ENCODE results near the gene IL17RA.

Gene IL17RA

GRCh38 chr22:17083811-17084441, 874 bp upstream of the IL17RA start:
- Histone ChIP-seq H2BK120ac (ENCODE audit: low read depth, low read length) (no peak overlapping the region), H2BK12ac (ENCODE audit: low read length) (no peak overlapping the region), H3K23ac (ENCODE audit: low read depth, low read length, poor library complexity) (no peak overlapping the region), H3K79me1 (ENCODE audit: low read depth, low read length) (no peaks in the 10 kb centered on the region), H4K8ac (ENCODE audit: low read depth, low read length) (no peak overlapping the region), H3K9ac (ENCODE audit: low read depth, low read length, poor library complexity) (peak overlapping the region; percentile 9), H2BK15ac (ENCODE audit: low read length) (no peak overlapping the region), H3K9me3 (replicated peaks in 1 of 2; ENCODE audit: control insufficient read depth in 2 of 2, insufficient read depth in 1 of 2, low read depth in 1 of 2, low read length in 2 of 2) (no peaks in the 10 kb centered on the region), H2AFZ (ENCODE audit: low read length) (peak overlapping the region; percentile 100), H4K91ac (ENCODE audit: low read depth, low read length, poor library complexity) (peak overlapping the region; percentile 38), H2BK5ac (ENCODE audit: low read length) (peak overlapping the region; percentile 26), H3K18ac (ENCODE audit: low read length) (peak overlapping the region; percentile 44), H3K4me3 (ENCODE audit: low read length in 2 of 2) (peak overlapping the region in 1 of 2 donors; percentile 82), H3K36me3 (replicated peaks in 1 of 2; ENCODE audit: control insufficient read depth in 2 of 2, insufficient read depth in 2 of 2, low read length in 2 of 2) (peaks cover 0 to 2% of the 10 kb centered on the region in 2 donors), H3K4ac (ENCODE audit: low read length) (no peak overlapping the region), H3K27ac (replicated peaks; ENCODE audit: low read length) (no peak overlapping the region), H3K14ac (ENCODE audit: low read length) (no peak overlapping the region), H2AK5ac (ENCODE audit: low read depth, low read length) (peak overlapping the region; percentile 28), H3K4me1 (ENCODE audit: control insufficient read depth in 2 of 2, insufficient read depth in 1 of 2, low read depth in 1 of 2, low read length in 2 of 2) (no peaks in the 10 kb centered on the region), H3K4me2 (ENCODE audit: insufficient read depth, low read length, poor library complexity, severe bottlenecking) (no peak overlapping the region), H3K27me3 (ENCODE audit: control insufficient read depth in 3 of 3, insufficient read depth in 3 of 3, low read depth in 1 of 3, low read length in 3 of 3) (peaks cover 9 to 31% (median 9%) of the 10 kb centered on the region in 3 experiments)
- DNase-seq (ENCODE audit: low spot score): no peak
- no CpG with 5 or more reads among the region's 33 CpGs for WGBS, 2 donors (ENCODE audit: extremely low coverage in 2 of 2, insufficient read length in 2 of 2, insufficient replicate concordance in 1 of 2)

- H3K4me3 ChIP-seq (ENCODE audit: low read length in 2 of 2): peak overlapping the region; percentile 82 to 87
- H2BK120ac ChIP-seq (ENCODE audit: low read depth, low read length): no peak overlapping the region
- H4K91ac ChIP-seq (ENCODE audit: low read depth, low read length, poor library complexity): no peak overlapping the region
- H2BK12ac ChIP-seq (ENCODE audit: low read length): no peak overlapping the region
- peaks cover 0 to 2% of the 10 kb centered on the region in 2 donors for H3K36me3 ChIP-seq (replicated peaks in 1 of 2; ENCODE audit: control insufficient read depth in 2 of 2, insufficient read depth in 2 of 2, low read length in 2 of 2)
- H3K9ac ChIP-seq (ENCODE audit: low read depth, low read length, poor library complexity): peak overlapping the region; percentile 89
- no peak overlapping the region for H3K27ac ChIP-seq (replicated peaks; ENCODE audit: low read length)
- H3K23ac ChIP-seq (ENCODE audit: low read depth, low read length, poor library complexity): peak overlapping the region; percentile 92
- peaks cover 2 to 31% (median 9%) of the 10 kb centered on the region in 3 experiments for H3K27me3 ChIP-seq (ENCODE audit: control insufficient read depth in 3 of 3, insufficient read depth in 3 of 3, low read depth in 1 of 3, low read length in 3 of 3)
- no peaks in the 10 kb centered on the region for H3K4me1 ChIP-seq (ENCODE audit: control insufficient read depth in 2 of 2, insufficient read depth in 1 of 2, low read depth in 1 of 2, low read length in 2 of 2)
- H3K4me2 ChIP-seq (ENCODE audit: insufficient read depth, low read length, poor library complexity, severe bottlenecking): peak overlapping the region; percentile 97
- no CpG with 5 or more reads among the region's 92 CpGs for WGBS, 2 donors (ENCODE audit: extremely low coverage in 2 of 2, insufficient read length in 2 of 2, insufficient replicate concordance in 1 of 2)
- H3K18ac ChIP-seq (ENCODE audit: low read length): peak overlapping the region; percentile 88
- no peaks in the 10 kb centered on the region for H3K79me1 ChIP-seq (ENCODE audit: low read depth, low read length)
- no peak overlapping the region for H4K8ac ChIP-seq (ENCODE audit: low read depth, low read length)
- no peaks in the 10 kb centered on the region for H3K9me3 ChIP-seq (replicated peaks in 1 of 2; ENCODE audit: control insufficient read depth in 2 of 2, insufficient read depth in 1 of 2, low read depth in 1 of 2, low read length in 2 of 2)
- peak overlapping the region; percentile 28 for H2BK5ac ChIP-seq (ENCODE audit: low read length)
- peak overlapping the region; percentile 47 for H2BK15ac ChIP-seq (ENCODE audit: low read length)
- no peak for DNase-seq (ENCODE audit: low spot score)
- H3K4ac ChIP-seq (ENCODE audit: low read length): no peak overlapping the region
- H2AK5ac ChIP-seq (ENCODE audit: low read depth, low read length): peak overlapping the region; percentile 21
- peak overlapping the region; percentile 100 for H2AFZ ChIP-seq (ENCODE audit: low read length)
- peak overlapping the region; percentile 91 for H3K14ac ChIP-seq (ENCODE audit: low read length)
These were observed 729 bp downstream of the IL17RA start for GRCh38 chr22:17085277-17086181.

- Histone ChIP-seq H3K14ac (ENCODE audit: low read length) (no peak overlapping the region), H4K8ac (ENCODE audit: low read depth, low read length) (no peak overlapping the region), H2BK120ac (ENCODE audit: low read depth, low read length) (no peak overlapping the region), H2BK15ac (ENCODE audit: low read length) (no peak overlapping the region), H2BK12ac (ENCODE audit: low read length) (no peak overlapping the region), H3K79me1 (ENCODE audit: low read depth, low read length) (no peaks in the 10 kb centered on the region), H3K18ac (ENCODE audit: low read length) (no peak overlapping the region), H3K4me2 (ENCODE audit: insufficient read depth, low read length, poor library complexity, severe bottlenecking) (no peak overlapping the region), H3K27me3 (ENCODE audit: control insufficient read depth in 3 of 3, insufficient read depth in 3 of 3, low read depth in 1 of 3, low read length in 3 of 3) (peaks cover 0 to 31% (median 9%) of the 10 kb centered on the region in 3 experiments), H3K27ac (replicated peaks; ENCODE audit: low read length) (no peak overlapping the region), H4K91ac (ENCODE audit: low read depth, low read length, poor library complexity) (no peak overlapping the region), H3K23ac (ENCODE audit: low read depth, low read length, poor library complexity) (no peak overlapping the region), H2BK5ac (ENCODE audit: low read length) (no peak overlapping the region), H3K4ac (ENCODE audit: low read length) (no peak overlapping the region), H3K4me1 (ENCODE audit: control insufficient read depth in 2 of 2, insufficient read depth in 1 of 2, low read depth in 1 of 2, low read length in 2 of 2) (no peaks in the 10 kb centered on the region), H3K9me3 (replicated peaks in 1 of 2; ENCODE audit: control insufficient read depth in 2 of 2, insufficient read depth in 1 of 2, low read depth in 1 of 2, low read length in 2 of 2) (no peaks in the 10 kb centered on the region), H2AK5ac (ENCODE audit: low read depth, low read length) (no peak overlapping the region), H2AFZ (ENCODE audit: low read length) (no peak overlapping the region), H3K36me3 (replicated peaks in 1 of 2; ENCODE audit: control insufficient read depth in 2 of 2, insufficient read depth in 2 of 2, low read length in 2 of 2) (peaks cover 0 to 2% of the 10 kb centered on the region in 2 donors), H3K9ac (ENCODE audit: low read depth, low read length, poor library complexity) (no peak overlapping the region), H3K4me3 (ENCODE audit: low read length in 2 of 2) (no peak overlapping the region)
- DNase-seq (ENCODE audit: low spot score): no peak
- whole genome bisulfite sequencing, 2 donors (ENCODE audit: extremely low coverage in 2 of 2, insufficient read length in 2 of 2, insufficient replicate concordance in 1 of 2): no CpG with 5 or more reads among the region's 7 CpGs
These were observed 1.5 kb downstream of the IL17RA start for GRCh38 chr22:17086296-17086695.

All from neuronal stem cell (in vitro differentiated cells).